Mesenchymal stem cell (in vitro differentiated cells and primary cell): Measurements from ENCODE around the gene EGFLAM.

Source experiments
- DNase-seq: peaks from one replicate; pipeline ENCODE4 v3.0.0-alpha.2; 2013
- H2AFZ ChIP-seq: one replicate; pipeline ENCODE4 v1.6.1; 2013; ENCODE audit warnings: low read depth, mild to moderate bottlenecking, control low read depth, inconsistent platforms, low read length, moderate library complexity
- H2AK5ac ChIP-seq: 2 replicates; pipeline ENCODE4 v1.6.1; 2013; ENCODE audit warnings: low read length, moderate library complexity, mild to moderate bottlenecking, inconsistent platforms; ENCODE audit not compliant: severe bottlenecking
- H2BK120ac ChIP-seq: one replicate; pipeline ENCODE4 v1.6.1; 2013; ENCODE audit warnings: low read depth, mild to moderate bottlenecking, inconsistent platforms, low read length, moderate library complexity
- H2BK12ac ChIP-seq, 2 experiments: one replicate each; pipeline ENCODE4 v1.6.1; 2013; ENCODE audit warnings: inconsistent platforms in 2 of 2, low read length in 2 of 2, mild to moderate bottlenecking in 2 of 2, moderate library complexity in 2 of 2, control low read depth in 1 of 2
- H2BK15ac ChIP-seq: one replicate; pipeline ENCODE4 v1.6.1; 2013; ENCODE audit warnings: mild to moderate bottlenecking, low read depth, inconsistent platforms; ENCODE audit not compliant: poor library complexity, severe bottlenecking
- H2BK5ac ChIP-seq: 2 replicates; pipeline ENCODE4 v1.6.1; 2013; ENCODE audit warnings: low read depth, mild to moderate bottlenecking, low read length, control low read depth, inconsistent platforms; ENCODE audit not compliant: poor library complexity, severe bottlenecking
- H3K14ac ChIP-seq, 2 experiments: one replicate each; pipeline ENCODE4 v1.6.1; 2013; ENCODE audit warnings: inconsistent platforms in 2 of 2, low read length in 2 of 2, control low read depth in 1 of 2, mild to moderate bottlenecking in 1 of 2, moderate library complexity in 1 of 2
- H3K18ac ChIP-seq, 2 experiments: one replicate each; pipeline ENCODE4 v1.6.1; 2013; ENCODE audit warnings: inconsistent platforms in 2 of 2, low read length in 2 of 2, control low read depth in 1 of 2, low read depth in 1 of 2, mild to moderate bottlenecking in 1 of 2
- H3K23ac ChIP-seq, 2 experiments: one replicate each; pipeline ENCODE4 v1.6.1; 2013; ENCODE audit warnings: inconsistent platforms in 2 of 2, low read length in 2 of 2, mild to moderate bottlenecking in 2 of 2, moderate library complexity in 2 of 2, control low read depth in 1 of 2
- H3K27ac ChIP-seq: 2 replicates; pipeline ENCODE4 v1.5.1; 2013; ENCODE audit warnings: mild to moderate bottlenecking, moderate library complexity, low read length, control low read depth, inconsistent platforms; ENCODE audit not compliant: poor library complexity, severe bottlenecking
- H3K27me3 ChIP-seq, 2 experiments: 2 replicates each; pipeline versions ENCODE4 v1.6.1 to v1.7.0; 2013; ENCODE audit warnings: low read length in 2 of 2, mild to moderate bottlenecking in 2 of 2, moderate library complexity in 2 of 2, control low read depth in 1 of 2, inconsistent platforms in 1 of 2; ENCODE audit not compliant: control insufficient read depth in 1 of 2, insufficient read depth in 1 of 2
- H3K36me3 ChIP-seq, 2 experiments: 2 replicates each; pipeline versions ENCODE4 v1.6.1 to v1.7.0; 2013; ENCODE audit warnings: low read length in 2 of 2, control low read depth in 1 of 2, inconsistent platforms in 1 of 2, low read depth in 1 of 2, mild to moderate bottlenecking in 1 of 2; ENCODE audit not compliant: insufficient read depth in 2 of 2, control insufficient read depth in 1 of 2
- H3K4ac ChIP-seq, 2 experiments: one replicate each; pipeline ENCODE4 v1.6.1; 2013; ENCODE audit warnings: inconsistent platforms in 2 of 2, low read length in 2 of 2, mild to moderate bottlenecking in 2 of 2, moderate library complexity in 2 of 2, control low read depth in 1 of 2, low read depth in 1 of 2
- H3K4me1 ChIP-seq: 2 replicates; pipeline ENCODE4 v1.6.1; 2013; ENCODE audit warnings: low read depth, low read length, control low read depth; ENCODE audit not compliant: control insufficient read depth, insufficient read depth
- H3K4me2 ChIP-seq: 2 replicates; pipeline ENCODE4 v1.6.1; 2013; ENCODE audit warnings: low read length, mild to moderate bottlenecking, inconsistent platforms; ENCODE audit not compliant: poor library complexity, severe bottlenecking
- H3K4me3 ChIP-seq, 2 experiments: 2 replicates each; pipeline versions ENCODE4 v1.5.1 to v1.7.0; 2013; ENCODE audit warnings: low read length in 2 of 2, mild to moderate bottlenecking in 2 of 2, control low read depth in 1 of 2, low read depth in 1 of 2; ENCODE audit not compliant: insufficient read depth in 1 of 2
- H3K79me1 ChIP-seq: replicated peaks from 2 replicates; pipeline ENCODE4 v1.6.1; 2013; ENCODE audit warnings: mild to moderate bottlenecking, control low read depth, low read length, inconsistent platforms; ENCODE audit not compliant: poor library complexity, severe bottlenecking
- H3K9ac ChIP-seq: 2 replicates; pipeline ENCODE4 v1.7.0; 2013; ENCODE audit warnings: mild to moderate bottlenecking, low read length, moderate library complexity
- H3K9me3 ChIP-seq: 2 replicates; pipeline ENCODE4 v1.7.0; 2013; ENCODE audit warnings: mild to moderate bottlenecking, low read length; ENCODE audit not compliant: control insufficient read depth
- H4K8ac ChIP-seq: one replicate; pipeline ENCODE4 v1.6.1; 2013; ENCODE audit warnings: inconsistent platforms, mild to moderate bottlenecking, low read length, moderate library complexity
- H4K91ac ChIP-seq: one replicate; pipeline ENCODE4 v1.6.1; 2013; ENCODE audit warnings: mild to moderate bottlenecking, low read length, inconsistent platforms
- WGBS: methylation state at CpG from one replicate; pipeline ENCODE4 v1.1.7; 2013; ENCODE audit warnings: mixed read lengths; 5-methylcytosine and 5-hydroxymethylcytosine counted together

The EGFLAM gene

DNA sequence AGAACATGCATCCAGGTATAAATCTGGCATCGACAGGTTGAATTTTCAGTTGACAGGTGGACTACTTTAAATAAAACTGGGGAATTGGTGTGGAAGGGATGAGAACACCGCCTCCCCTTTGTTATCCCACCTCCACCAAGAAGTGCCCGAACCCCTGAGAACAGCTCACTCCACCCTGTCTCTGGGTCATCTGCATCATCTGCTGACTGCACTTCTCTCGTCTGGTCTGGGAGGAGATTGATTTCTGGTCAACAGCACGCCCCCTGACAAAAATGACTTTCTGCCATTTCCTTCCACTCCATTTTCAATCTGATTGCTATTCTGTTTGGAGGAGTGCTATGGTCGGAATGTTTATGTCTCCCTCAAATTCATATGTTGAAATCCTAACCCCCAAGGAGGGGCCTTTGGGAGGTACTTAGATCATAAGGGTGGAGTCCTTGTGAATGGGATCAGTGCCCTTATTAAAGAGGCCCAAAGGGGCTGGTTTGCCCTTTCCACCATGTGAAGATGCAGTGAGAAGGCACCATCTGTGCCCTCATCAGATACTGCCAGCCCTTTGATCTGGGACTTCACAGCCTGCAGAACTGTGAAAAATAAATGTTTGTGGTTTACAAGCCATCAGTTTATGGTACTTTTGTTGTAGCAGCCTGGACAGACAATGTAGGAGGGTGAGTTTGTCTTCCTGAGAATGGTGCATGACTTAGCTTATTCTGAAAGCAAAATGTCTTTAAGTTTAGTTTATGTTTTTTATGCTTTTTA, 145.7 kb downstream of the EGFLAM start:
- H3K9ac ChIP-seq: no peak overlapping the region
- H3K9me3 ChIP-seq: peaks cover 23% of the 10 kb centered on the region
- H2BK120ac ChIP-seq: no peak overlapping the region
- peaks cover 0 to 52% of the 10 kb centered on the region in 2 experiments for H3K27me3 ChIP-seq
- 100% methylated on average over 1 of the region's 6 CpGs for WGBS
- no peak overlapping the region for H4K8ac ChIP-seq
- H3K27ac ChIP-seq: no peak overlapping the region
- H3K18ac ChIP-seq: no peak overlapping the region
- no peaks in the 10 kb centered on the region for H3K4me1 ChIP-seq
- H3K36me3 ChIP-seq: no peaks in the 10 kb centered on the region
- no peak overlapping the region for H3K4ac ChIP-seq
- DNase-seq: no peak
- H2BK5ac ChIP-seq: no peak overlapping the region
- H2AFZ ChIP-seq: no peak overlapping the region
- H2BK15ac ChIP-seq: no peak overlapping the region
- no peak overlapping the region for H4K91ac ChIP-seq
- H3K14ac ChIP-seq: no peak overlapping the region
- no peak overlapping the region for H3K23ac ChIP-seq
- H2BK12ac ChIP-seq: no peak overlapping the region
- H3K79me1 ChIP-seq: no peaks in the 10 kb centered on the region
- H3K4me3 ChIP-seq: no peak overlapping the region
- H2AK5ac ChIP-seq: no peak overlapping the region
- no peak overlapping the region for H3K4me2 ChIP-seq

DNA sequence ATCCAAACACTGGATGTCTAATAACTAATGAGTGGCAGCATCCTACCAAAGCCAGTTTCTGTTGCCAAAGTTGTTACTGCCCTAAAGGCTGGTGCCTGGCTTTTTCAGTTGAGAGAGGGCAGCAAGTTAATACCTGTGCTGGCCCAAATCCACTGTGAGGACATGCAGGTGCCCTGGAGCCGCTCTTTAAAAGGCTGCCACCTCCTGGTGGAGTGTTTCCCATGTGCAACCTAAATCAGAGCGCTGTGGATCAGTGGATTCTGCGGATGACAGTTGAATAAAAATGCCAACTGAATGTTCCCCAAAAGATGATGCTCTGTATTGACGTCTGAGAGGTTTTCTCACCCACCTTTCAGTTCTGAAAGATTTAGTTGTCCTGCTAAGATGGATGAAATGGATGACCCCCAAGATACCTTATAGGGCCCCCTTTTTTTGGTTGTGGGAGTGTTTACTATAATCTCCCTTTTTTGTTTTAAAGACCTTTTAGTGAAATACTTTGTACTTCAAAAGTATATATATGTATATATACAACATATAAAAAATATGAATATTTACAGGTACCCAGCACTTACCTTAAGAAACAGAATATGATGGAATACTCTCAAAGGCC, 146.4 kb downstream of the EGFLAM start:
- Histone ChIP-seq H3K79me1 (no peaks in the 10 kb centered on the region), H2BK15ac (no peak overlapping the region), H3K27ac (no peak overlapping the region), H3K4ac (no peak overlapping the region), H4K8ac (no peak overlapping the region), H3K9ac (no peak overlapping the region), H3K23ac (no peak overlapping the region), H3K9me3 (peaks cover 23% of the 10 kb centered on the region), H3K4me2 (no peak overlapping the region), H2BK5ac (no peak overlapping the region), H3K27me3 (peaks cover 0 to 54% of the 10 kb centered on the region in 2 experiments), H2BK12ac (no peak overlapping the region), H3K4me3 (no peak overlapping the region), H2AFZ (no peak overlapping the region), H4K91ac (no peak overlapping the region), H3K18ac (no peak overlapping the region), H2AK5ac (no peak overlapping the region), H2BK120ac (no peak overlapping the region), H3K4me1 (no peaks in the 10 kb centered on the region), H3K14ac (no peak overlapping the region), H3K36me3 (no peaks in the 10 kb centered on the region)
- 39% methylated on average over 4 of the region's 4 CpGs for WGBS
- no peak for DNase-seq

DNA sequence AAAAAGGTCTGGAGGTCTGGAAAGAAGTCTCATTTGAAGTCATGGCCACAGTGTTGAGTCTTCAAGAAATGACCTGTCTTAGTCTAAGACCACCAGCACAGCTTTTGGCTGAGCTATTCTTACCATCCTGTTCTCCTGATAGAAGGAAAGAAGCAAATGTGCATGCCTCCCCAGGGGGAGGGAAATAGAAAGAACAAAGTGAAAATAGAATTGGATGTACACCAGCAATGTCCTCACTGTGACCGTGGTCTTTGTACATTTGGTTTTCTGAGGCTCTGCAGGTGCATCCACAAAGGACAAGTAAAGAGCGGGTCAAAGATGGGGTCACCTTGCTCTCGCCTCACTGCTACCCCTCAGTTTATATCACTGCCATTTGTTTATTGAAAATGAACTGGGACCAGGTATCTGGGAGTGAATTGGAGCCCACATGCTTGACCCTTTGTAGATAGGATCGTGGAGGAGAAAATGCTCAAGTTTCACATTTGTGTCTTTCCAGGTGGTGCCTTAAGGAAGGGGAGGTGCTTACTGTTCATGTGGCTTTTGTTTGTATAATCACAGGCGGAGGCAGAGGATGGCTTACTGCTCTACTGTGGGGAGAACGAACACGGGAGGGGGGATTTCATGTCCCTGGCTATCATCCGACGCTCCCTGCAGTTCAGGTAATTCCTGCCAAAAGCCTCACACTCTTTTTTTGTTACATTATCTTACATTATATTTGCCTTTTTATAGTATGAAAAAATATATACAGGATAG, 150.3 kb downstream of the EGFLAM start:
- H3K4me1 ChIP-seq: no peaks in the 10 kb centered on the region
- WGBS: 84% methylated on average over 5 of the region's 9 CpGs

More for the DNA sequence above, 150.3 kb downstream of the EGFLAM start:
- Histone ChIP-seq H3K4me3 (no peak overlapping the region), H3K27me3 (peaks cover 0 to 40% of the 10 kb centered on the region in 2 experiments), H2AFZ (no peak overlapping the region), H4K8ac (no peak overlapping the region), H3K4ac (no peak overlapping the region), H2BK15ac (no peak overlapping the region), H3K14ac (no peak overlapping the region), H3K23ac (no peak overlapping the region), H2BK120ac (no peak overlapping the region), H4K91ac (no peak overlapping the region), H3K27ac (no peak overlapping the region), H3K79me1 (no peaks in the 10 kb centered on the region), H3K4me2 (no peak overlapping the region), H3K9me3 (peaks cover 23% of the 10 kb centered on the region), H2BK12ac (no peak overlapping the region), H3K36me3 (no peaks in the 10 kb centered on the region), H3K9ac (no peak overlapping the region), H2AK5ac (no peak overlapping the region), H3K18ac (no peak overlapping the region), H2BK5ac (no peak overlapping the region)
- no peak for DNase-seq
